ENCODE results near the gene SMIM26.

GRCh38 chr20:18577942-18578341, 10.7 kb downstream of the SMIM26 start:
- TF ChIP-seq, protein P1, sequence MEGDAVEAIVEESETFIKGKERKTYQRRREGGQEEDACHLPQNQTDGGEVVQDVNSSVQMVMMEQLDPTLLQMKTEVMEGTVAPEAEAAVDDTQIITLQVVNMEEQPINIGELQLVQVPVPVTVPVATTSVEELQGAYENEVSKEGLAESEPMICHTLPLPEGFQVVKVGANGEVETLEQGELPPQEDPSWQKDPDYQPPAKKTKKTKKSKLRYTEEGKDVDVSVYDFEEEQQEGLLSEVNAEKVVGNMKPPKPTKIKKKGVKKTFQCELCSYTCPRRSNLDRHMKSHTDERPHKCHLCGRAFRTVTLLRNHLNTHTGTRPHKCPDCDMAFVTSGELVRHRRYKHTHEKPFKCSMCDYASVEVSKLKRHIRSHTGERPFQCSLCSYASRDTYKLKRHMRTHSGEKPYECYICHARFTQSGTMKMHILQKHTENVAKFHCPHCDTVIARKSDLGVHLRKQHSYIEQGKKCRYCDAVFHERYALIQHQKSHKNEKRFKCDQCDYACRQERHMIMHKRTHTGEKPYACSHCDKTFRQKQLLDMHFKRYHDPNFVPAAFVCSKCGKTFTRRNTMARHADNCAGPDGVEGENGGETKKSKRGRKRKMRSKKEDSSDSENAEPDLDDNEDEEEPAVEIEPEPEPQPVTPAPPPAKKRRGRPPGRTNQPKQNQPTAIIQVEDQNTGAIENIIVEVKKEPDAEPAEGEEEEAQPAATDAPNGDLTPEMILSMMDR (conservative IDR thresholded peaks at IDR 0.05; ENCODE audit: low read depth, low read length): no peak
- no peak for TF ChIP-seq EZH2 (IDR thresholded peaks at IDR 0.05; ENCODE audit: borderline replicate concordance, low read depth, low read length, poor library complexity, severe bottlenecking)

Data from A673 (cell line).